ENCODE data around the gene DOK5.

DNA sequence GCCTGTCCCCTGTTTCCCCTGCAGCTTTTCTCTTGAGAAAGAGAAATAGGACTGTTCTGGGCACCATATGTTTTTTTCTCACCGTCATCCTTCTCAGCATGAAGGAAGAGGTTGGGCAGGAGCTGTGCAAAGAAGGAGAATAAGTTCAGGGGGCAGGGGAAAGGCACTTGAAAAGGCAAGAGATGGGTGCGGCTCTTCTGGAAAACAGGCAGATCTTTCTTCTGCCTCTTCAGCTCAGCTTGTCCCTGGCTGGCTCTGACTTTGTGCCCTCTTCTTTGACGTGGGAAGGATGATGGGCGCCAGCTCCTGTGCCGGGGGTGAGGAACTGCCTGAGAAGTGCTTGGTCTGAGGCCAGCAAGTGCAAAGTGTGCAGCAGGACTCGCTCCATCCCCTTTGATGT lies 206.5 kb downstream of the DOK5 start:
- TF ChIP-seq, protein P1, sequence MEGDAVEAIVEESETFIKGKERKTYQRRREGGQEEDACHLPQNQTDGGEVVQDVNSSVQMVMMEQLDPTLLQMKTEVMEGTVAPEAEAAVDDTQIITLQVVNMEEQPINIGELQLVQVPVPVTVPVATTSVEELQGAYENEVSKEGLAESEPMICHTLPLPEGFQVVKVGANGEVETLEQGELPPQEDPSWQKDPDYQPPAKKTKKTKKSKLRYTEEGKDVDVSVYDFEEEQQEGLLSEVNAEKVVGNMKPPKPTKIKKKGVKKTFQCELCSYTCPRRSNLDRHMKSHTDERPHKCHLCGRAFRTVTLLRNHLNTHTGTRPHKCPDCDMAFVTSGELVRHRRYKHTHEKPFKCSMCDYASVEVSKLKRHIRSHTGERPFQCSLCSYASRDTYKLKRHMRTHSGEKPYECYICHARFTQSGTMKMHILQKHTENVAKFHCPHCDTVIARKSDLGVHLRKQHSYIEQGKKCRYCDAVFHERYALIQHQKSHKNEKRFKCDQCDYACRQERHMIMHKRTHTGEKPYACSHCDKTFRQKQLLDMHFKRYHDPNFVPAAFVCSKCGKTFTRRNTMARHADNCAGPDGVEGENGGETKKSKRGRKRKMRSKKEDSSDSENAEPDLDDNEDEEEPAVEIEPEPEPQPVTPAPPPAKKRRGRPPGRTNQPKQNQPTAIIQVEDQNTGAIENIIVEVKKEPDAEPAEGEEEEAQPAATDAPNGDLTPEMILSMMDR (IDR thresholded peaks at IDR 0.05), result no peak
- TF ChIP-seq POLR2A (IDR thresholded peaks at IDR 0.05) (no peak), EP300 (IDR thresholded peaks at IDR 0.05) (no peak)

All from ovary (tissue), 3 donors.